Stimulated activated CD4-positive, alpha-beta T cell treated with anti-CD3 and anti-CD28 coated beads, Interleukin-2, amount 100 ng/mL, for 48 hours (primary cell): ENCODE data around the gene SIM1.

Experiments
- DNase-seq, 2 donors: peaks; one replicate each; pipeline ENCODE4 v3.0.0-alpha.2; 2020

Gene SIM1

DNA sequence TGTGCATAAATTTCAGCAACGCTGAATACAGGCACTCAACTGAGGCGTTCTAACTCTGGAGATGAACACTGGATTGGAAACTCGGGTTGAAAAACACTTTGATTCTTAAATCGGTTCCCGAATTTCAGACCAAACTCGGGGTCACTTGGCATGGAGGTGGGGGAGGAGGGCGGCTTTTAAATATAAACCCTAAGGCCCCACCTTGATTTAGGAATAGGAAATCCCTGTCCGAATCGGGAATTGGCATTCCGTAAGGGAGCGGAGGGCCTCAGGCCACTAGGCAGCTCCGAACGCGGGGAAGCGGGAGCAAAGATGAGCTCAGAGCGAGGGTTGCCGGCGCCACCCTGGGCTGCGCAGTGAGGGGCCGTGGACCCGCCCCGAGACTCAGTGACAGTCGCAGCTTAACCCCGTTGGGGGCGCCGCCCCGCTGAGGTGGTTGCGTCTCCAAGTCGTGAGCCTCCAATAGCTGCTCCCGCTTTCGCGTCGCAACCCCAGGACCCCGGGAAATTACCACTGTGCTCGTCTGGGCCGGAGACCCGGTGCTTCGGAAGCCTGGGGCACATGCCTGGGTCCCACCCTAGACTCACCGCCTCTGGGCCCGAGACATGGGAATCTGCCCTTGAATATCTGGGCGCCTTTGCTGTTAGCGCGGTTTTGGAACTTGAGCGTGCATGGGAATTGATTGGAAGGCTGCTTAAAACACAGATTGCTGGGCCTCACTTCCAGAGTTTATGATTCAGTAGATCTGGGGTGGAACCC, 4.6 kb upstream of the SIM1 start:
- DNase-seq = no peak

DNA sequence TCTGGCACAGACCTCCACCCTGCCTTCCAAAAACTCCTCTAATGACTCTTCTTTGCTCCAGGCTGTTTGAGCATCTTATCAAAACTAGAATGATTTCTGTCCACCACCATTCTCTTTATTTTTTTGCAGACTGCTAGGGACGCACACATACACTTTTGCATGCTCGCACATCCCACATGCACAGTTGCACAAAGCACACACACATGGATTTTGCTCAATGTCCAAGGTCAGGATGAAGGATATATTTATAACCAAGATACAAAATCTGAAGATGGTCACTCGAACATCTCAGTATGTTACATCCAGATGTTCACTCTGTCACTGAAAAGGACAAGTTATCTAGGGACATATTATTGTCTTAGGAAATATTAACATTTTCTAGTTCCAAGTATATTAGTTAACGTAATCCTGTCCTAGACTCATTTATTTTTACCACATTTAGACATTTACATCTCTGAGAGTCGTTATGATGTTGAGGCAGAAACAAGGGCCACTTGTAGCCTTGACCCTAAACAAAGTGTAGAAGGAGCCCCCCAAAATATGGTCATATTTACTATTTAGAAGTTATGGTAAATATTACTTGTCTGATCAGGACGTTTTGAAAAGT, 3.4 kb upstream of the SIM1 start:
- DNase-seq = no peak

DNA sequence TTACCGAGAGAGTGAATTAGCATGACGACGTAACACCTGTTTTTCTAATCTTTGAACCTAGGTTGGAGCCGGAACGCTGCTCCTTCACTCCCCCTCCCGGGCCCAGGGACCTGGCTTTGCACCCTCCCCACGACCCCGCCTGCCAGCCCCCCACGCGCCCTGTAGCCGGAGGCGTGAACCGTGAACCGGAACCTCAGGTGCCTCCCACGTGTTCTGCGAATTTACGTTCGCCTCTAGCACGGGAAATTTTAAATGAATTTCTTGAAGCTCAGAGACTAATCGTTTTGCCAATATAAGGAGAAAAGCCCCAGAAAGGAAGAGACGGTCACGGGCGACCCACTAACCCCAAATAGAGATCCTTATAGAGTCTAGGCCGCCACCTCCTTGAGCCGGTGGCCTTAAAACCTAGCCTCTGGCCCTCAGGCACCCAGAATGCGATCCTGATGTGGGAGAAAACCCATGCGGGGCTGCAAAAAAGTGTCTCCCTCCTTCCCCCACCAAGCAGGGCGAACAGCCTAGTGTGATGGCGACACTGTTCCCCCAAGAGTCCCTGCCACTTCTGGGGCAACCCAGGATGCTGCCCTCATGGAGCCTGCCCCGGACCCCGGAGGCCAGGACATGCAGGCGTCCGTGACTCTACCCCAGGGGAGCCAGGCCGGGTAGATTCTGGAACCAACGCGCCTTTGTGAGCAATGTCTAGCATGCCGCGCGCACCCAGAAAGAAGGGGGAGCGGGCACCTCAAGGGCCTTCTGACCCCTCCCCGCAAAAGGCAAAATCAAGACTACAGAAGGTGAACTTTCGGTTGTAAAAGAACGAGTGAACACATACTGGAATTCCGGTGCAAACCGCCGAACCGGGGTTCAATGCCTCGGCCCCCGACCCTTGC, 2.7 kb upstream of the SIM1 start:
- DNase-seq = no peak

- DNase-seq = no peak
These were observed 1.8 kb upstream of the SIM1 start for GRCh38 chr6:100466410-100467128.

GRCh38 chr6:100465701-100466409, 1.1 kb upstream of the SIM1 start:
- DNase-seq = no peak

DNA sequence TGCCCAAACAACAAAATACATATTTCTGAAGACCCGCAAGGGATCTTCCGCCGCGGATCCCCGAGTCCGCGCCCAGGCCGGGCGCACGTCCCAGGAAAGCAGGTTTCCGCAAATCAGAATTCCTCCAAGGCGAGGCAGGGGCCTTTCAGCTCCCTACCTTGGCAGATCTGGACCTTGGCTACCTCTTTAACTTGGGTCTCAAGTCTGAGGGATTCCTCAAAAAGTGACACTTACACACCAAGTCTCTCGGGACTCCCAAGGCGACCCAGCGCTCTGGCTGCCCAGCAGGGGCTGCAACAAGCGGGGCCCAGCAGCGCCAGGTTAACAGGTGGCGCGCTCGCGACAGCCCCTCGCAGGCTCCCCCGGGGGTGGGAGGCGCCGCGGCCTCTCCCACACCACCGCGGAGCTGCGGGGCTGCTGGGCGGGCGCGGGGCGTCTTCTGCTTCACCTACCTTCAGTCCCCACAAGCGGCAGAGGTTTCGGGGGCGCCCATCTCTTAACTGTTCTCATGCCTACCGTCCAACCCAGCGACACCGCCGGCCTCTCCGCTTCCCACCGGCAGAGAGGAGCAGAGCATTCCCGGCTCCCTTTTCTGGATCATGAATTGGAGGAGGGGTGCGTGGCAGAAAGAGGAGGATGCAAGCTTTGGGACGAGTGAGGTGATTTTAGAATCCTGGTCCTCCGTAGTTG, 414 bp downstream of the SIM1 start:
- DNase-seq = no peak

- no peak for DNase-seq
These were observed 1.0 kb downstream of the SIM1 start for GRCh38 chr6:100463630-100464161.

- no peak for DNase-seq
These were observed 1.8 kb downstream of the SIM1 start for GRCh38 chr6:100462706-100463629.

GRCh38 chr6:100461917-100462705, 2.6 kb downstream of the SIM1 start:
- DNase-seq = no peak

- no peak for DNase-seq
These were observed 3.3 kb downstream of the SIM1 start for GRCh38 chr6:100461278-100461916.

DNA sequence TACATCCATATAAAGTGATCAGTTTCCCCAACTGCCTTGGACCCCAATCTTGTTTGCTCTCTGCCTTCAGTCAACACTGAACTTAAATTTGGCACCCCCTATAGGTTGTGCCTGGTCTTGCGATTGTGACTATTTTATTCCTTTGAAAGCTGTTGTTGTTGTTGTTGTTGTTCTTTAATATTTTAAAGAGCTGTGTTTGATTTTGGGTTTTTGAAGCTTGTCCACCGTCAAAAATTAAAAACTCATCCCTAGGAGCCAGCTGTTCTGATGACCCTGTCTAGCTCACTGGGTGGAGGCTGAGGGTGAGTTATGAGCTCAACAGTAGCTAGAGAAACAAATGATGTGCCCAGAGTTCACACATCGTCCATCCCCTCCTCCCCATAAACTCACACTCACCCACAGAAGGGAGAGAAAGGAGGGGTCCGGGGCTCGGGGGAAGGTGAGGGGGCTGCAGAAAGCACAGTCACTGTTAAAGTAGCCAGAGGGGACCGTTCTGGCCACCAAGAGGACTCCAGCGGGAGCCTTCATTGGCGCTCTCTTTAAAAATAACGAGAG, 4.0 kb downstream of the SIM1 start:
- DNase-seq = no peak

DNA sequence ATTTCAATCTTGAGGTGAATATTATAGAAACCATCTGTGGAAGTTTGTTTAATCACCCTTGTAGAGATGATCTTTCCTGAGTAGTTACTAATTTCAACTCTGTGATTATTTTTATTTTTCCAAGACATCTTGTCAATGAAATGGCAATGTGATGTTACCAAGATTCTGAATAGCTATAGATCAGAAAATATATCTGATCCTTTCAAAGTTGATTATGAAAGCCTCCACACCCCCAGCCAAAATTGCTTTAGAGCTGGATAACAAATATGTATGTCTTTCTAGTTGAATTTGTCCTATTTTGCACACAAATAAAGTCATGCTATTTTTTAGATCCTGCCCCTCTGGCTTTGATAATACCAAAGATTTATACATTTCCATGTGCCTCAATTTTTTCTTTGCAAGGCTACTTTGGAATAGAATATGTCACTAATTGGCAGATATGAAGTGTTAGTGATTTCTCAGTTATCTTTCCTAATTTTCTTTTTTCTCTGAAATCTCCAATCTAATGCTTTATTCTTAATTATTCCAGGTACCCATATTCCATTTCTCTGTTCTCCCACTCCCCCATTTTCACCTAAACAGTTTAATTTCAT, 5.0 kb downstream of the SIM1 start:
- no peak for DNase-seq

- no peak for DNase-seq
These were observed 5.7 kb downstream of the SIM1 start for GRCh38 chr6:100458841-100459591.

GRCh38 chr6:100457311-100457990, 7.3 kb downstream of the SIM1 start:
- no peak for DNase-seq

GRCh38 chr6:100456908-100457235, 7.8 kb downstream of the SIM1 start:
- no peak for DNase-seq

DNA sequence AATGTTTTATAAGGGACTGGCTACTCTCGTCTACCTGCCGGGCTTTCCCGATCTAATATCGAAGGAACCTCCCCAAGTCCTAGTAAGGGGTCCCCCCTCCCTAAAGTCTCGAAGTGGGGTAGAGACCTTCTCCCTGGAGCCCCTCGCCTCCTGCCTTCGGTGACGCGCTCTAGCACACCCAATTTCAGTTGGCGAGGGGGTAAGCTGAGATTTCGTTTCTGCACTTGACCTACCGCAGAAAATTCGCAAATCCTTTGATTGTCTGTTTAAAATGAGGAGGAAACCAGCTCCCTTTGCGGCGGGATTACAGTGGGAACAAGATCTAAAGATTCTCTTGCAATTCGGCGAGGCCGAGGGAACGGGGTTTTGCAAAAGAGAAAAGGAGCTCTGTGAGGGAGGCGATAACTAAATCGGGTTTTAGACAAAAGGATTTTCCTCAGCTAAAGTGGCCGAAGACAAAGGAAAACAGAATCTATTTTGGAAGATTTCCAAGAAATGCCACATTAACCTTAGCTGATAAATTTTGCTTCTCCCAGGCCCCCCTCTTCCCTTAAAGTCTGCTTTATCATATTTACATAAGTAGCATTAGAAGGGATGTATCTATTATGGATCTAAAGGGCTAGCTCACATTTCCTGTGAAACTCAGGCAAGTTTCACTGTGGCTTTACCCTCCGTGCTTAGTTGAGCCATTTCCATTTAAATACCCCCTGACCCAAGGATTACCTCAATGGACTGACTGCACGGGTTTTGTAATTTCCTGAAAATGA, 8.4 kb downstream of the SIM1 start:
- no peak for DNase-seq
